ENCODE measurements around the gene PDIA6. TPM values are rescaled to one million over a fixed set of nuclear protein-coding genes. Genes with fewer than 3 reads are reported as not detected.
A peak's percentile ranks its signal among the peaks of the same experiment; 100 is the strongest.

Gene PDIA6
- total RNA-seq, 1 donor from 2014 or later: 205 TPM

- DNase-seq (ENCODE audit: extremely low spot score, unreplicated experiment): peak; percentile 92
- Mint-ChIP-seq H3K27me3 (ENCODE audit: unreplicated experiment) (peaks cover 38% of the 10 kb centered on the region), H3K4me3 (ENCODE audit: unreplicated experiment) (peak overlapping the region; percentile 30), H3K27ac (ENCODE audit: unreplicated experiment) (no peak overlapping the region), H3K9me3 (ENCODE audit: unreplicated experiment) (no peaks in the 10 kb centered on the region), H3K4me1 (ENCODE audit: unreplicated experiment) (peaks cover 9% of the 10 kb centered on the region), H3K36me3 (ENCODE audit: unreplicated experiment) (no peaks in the 10 kb centered on the region)
- peak; percentile 98 for TF ChIP-seq CTCF (IDR thresholded peaks at IDR 0.05)
Measured at GRCh38 chr2:10832203-10832936, 19.8 kb upstream of the PDIA6 start.

- no peaks in the 10 kb centered on the region for H3K36me3 Mint-ChIP-seq (ENCODE audit: unreplicated experiment)
- no peak for TF ChIP-seq CTCF (IDR thresholded peaks at IDR 0.05)
- peaks cover 9% of the 10 kb centered on the region for H3K4me1 Mint-ChIP-seq (ENCODE audit: unreplicated experiment)
- H3K4me3 Mint-ChIP-seq (ENCODE audit: unreplicated experiment): no peak overlapping the region
- H3K27me3 Mint-ChIP-seq (ENCODE audit: unreplicated experiment): peaks cover 33% of the 10 kb centered on the region
- no peaks in the 10 kb centered on the region for H3K9me3 Mint-ChIP-seq (ENCODE audit: unreplicated experiment)
- DNase-seq (ENCODE audit: extremely low spot score, unreplicated experiment): no peak
- no peak overlapping the region for H3K27ac Mint-ChIP-seq (ENCODE audit: unreplicated experiment)
Measured at GRCh38 chr2:10831400-10831985, 18.9 kb upstream of the PDIA6 start.

- Mint-ChIP-seq H3K4me3 (ENCODE audit: unreplicated experiment) (no peak overlapping the region), H3K4me1 (ENCODE audit: unreplicated experiment) (peaks cover 9% of the 10 kb centered on the region), H3K27ac (ENCODE audit: unreplicated experiment) (no peak overlapping the region), H3K9me3 (ENCODE audit: unreplicated experiment) (no peaks in the 10 kb centered on the region), H3K36me3 (ENCODE audit: unreplicated experiment) (no peaks in the 10 kb centered on the region), H3K27me3 (ENCODE audit: unreplicated experiment) (peaks cover 38% of the 10 kb centered on the region)
- no peak for DNase-seq (ENCODE audit: extremely low spot score, unreplicated experiment)
- no peak for TF ChIP-seq CTCF (IDR thresholded peaks at IDR 0.05)
Measured at GRCh38 chr2:10830641-10831399, 18.2 kb upstream of the PDIA6 start.

- DNase-seq (ENCODE audit: extremely low spot score, unreplicated experiment): no peak
- Mint-ChIP-seq H3K4me3 (ENCODE audit: unreplicated experiment) (no peak overlapping the region), H3K27me3 (ENCODE audit: unreplicated experiment) (peaks cover 44% of the 10 kb centered on the region), H3K9me3 (ENCODE audit: unreplicated experiment) (no peaks in the 10 kb centered on the region), H3K4me1 (ENCODE audit: unreplicated experiment) (peaks cover 9% of the 10 kb centered on the region), H3K27ac (ENCODE audit: unreplicated experiment) (no peak overlapping the region), H3K36me3 (ENCODE audit: unreplicated experiment) (no peaks in the 10 kb centered on the region)
- no peak for TF ChIP-seq CTCF (IDR thresholded peaks at IDR 0.05)
Measured at GRCh38 chr2:10830203-10830602, 17.6 kb upstream of the PDIA6 start.

- TF ChIP-seq CTCF (IDR thresholded peaks at IDR 0.05): no peak
- H3K4me1 Mint-ChIP-seq (ENCODE audit: unreplicated experiment): peaks cover 9% of the 10 kb centered on the region
- no peaks in the 10 kb centered on the region for H3K9me3 Mint-ChIP-seq (ENCODE audit: unreplicated experiment)
- H3K27me3 Mint-ChIP-seq (ENCODE audit: unreplicated experiment): peaks cover 53% of the 10 kb centered on the region
- no peak overlapping the region for H3K4me3 Mint-ChIP-seq (ENCODE audit: unreplicated experiment)
- no peaks in the 10 kb centered on the region for H3K36me3 Mint-ChIP-seq (ENCODE audit: unreplicated experiment)
- DNase-seq (ENCODE audit: extremely low spot score, unreplicated experiment): no peak
- no peak overlapping the region for H3K27ac Mint-ChIP-seq (ENCODE audit: unreplicated experiment)
Measured at GRCh38 chr2:10829299-10829698, 16.7 kb upstream of the PDIA6 start.

All from osteocyte (in vitro differentiated cells).